ENCODE data around the gene FYB2. TPM values are rescaled to one million over a fixed set of nuclear protein-coding genes. Genes with fewer than 3 reads are reported as not detected.

The FYB2 gene
- total and polyA plus RNA-seq, 7 donors = 1.4 to 2.3 (median 1.8) TPM; not detected in 4

DNA sequence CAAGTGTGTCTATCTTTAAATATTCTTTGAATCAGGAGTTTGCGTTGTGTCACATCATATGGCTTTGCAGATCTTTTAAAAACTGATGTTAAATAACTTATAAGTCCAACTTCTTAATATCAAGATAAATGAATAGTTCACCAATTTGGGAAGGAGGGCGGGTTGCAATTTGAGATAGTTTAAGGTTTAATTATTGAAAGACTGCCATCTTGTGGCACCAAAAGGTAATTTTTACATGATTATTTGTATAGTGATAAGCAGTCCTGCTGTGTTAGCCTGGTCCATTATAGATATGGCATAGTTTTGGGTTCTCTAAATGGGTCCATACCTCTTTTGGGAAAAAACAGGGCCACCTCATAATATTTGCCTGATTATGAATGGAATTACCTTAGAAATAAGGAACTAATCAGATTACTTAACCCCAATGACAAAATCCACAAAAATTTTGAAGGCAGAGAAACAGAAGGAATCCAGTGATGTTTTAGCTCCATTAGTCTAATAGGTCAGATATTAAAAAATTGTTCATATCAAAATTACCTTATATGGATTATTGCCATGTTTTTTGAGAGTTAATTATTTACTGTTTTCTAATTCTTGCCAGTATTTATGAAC is 109.8 kb downstream of the FYB2 start:
- TF ChIP-seq POLR2AphosphoS5 (IDR thresholded peaks at IDR 0.05) = no peak
- TF ChIP-seq, protein P1, sequence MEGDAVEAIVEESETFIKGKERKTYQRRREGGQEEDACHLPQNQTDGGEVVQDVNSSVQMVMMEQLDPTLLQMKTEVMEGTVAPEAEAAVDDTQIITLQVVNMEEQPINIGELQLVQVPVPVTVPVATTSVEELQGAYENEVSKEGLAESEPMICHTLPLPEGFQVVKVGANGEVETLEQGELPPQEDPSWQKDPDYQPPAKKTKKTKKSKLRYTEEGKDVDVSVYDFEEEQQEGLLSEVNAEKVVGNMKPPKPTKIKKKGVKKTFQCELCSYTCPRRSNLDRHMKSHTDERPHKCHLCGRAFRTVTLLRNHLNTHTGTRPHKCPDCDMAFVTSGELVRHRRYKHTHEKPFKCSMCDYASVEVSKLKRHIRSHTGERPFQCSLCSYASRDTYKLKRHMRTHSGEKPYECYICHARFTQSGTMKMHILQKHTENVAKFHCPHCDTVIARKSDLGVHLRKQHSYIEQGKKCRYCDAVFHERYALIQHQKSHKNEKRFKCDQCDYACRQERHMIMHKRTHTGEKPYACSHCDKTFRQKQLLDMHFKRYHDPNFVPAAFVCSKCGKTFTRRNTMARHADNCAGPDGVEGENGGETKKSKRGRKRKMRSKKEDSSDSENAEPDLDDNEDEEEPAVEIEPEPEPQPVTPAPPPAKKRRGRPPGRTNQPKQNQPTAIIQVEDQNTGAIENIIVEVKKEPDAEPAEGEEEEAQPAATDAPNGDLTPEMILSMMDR (IDR thresholded peaks at IDR 0.05) = peak; percentile 11 to 65 (median 42)
- H3K4me3 ChIP-seq = no peak overlapping the region
- H3K36me3 ChIP-seq = peaks cover 0 to 38% (median 1%) of the 10 kb centered on the region in 4 donors
- no peak for DNase-seq
- no peak overlapping the region for H3K27ac ChIP-seq
- WGBS, 2 donors = 18 to 24% methylated on average over 2 of the region's 2 CpGs
- intact Hi-C loops (cut with DNase I) = loop anchor here (2.0 to 5.0 kb wide), 2 partner anchors 1332 to 1425 kb away; no protein-coding TSS in a partner anchor
- peaks cover 0 to 8% (median 0%) of the 10 kb centered on the region in 4 donors for H3K4me1 ChIP-seq
- H3K9me3 ChIP-seq = no peaks in the 10 kb centered on the region
- no peaks in the 10 kb centered on the region for H3K27me3 ChIP-seq

DNA sequence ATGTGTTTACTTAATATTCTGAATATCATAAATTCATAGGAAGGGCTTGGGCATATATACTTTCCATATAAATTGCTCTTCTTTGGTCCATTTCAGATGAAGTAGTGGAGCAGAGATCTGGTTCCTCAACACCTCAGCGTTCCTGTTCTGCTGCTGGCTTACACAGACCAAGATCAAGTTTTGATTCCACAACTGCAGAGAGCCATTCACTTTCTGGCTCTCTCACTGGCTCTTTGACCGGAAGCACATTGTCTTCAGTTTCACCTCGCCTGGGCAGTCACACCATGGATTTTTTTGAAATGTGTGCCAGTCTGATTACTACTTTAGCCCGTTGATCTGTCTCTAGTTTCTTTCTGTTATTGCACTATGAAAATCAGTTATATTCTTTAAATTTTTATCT is 111.8 kb downstream of the FYB2 start:
- H3K27me3 ChIP-seq = no peaks in the 10 kb centered on the region
- H3K4me3 ChIP-seq = no peak overlapping the region
- intact Hi-C loops (cut with DNase I) = loop anchor here (5.0 kb wide), 1 partner anchor 1330 kb away; no protein-coding TSS in a partner anchor
- 84 to 90% methylated on average over 4 of the region's 4 CpGs for WGBS, 2 donors
- no peak for DNase-seq
- TF ChIP-seq, protein P1 (IDR thresholded peaks at IDR 0.05) = no peak
- TF ChIP-seq EP300 (IDR thresholded peaks at IDR 0.05) (no peak), POLR2A (IDR thresholded peaks at IDR 0.05) (no peak), POLR2AphosphoS5 (IDR thresholded peaks at IDR 0.05) (no peak)
- H3K36me3 ChIP-seq = peaks cover 4 to 50% (median 7%) of the 10 kb centered on the region in 4 donors
- no peak overlapping the region for H3K27ac ChIP-seq
- H3K9me3 ChIP-seq = no peaks in the 10 kb centered on the region
- peaks cover 0 to 8% (median 0%) of the 10 kb centered on the region in 4 donors for H3K4me1 ChIP-seq

DNA sequence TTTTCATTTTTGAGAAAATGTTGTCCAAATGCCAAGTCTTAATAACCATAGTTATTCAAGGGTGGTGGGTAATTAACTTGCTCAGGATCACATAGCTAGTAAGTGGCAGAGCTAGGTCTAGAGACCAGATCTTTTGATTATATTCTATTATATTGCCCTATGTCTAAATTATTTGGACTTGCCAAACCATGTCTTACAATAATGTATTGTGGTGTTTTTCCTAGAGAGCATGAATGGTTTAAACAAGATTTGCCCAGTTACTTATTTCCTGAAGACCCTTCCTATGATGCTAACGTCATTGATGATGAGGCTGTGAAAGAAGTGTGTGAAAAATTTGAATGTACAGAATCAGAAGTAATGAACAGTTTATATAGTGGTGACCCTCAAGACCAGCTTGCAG is 115.5 kb downstream of the FYB2 start:
- Histone ChIP-seq H3K27ac (no peak overlapping the region), H3K36me3 (peaks cover 4 to 51% (median 7%) of the 10 kb centered on the region in 4 donors), H3K4me3 (no peak overlapping the region), H3K27me3 (no peaks in the 10 kb centered on the region), H3K9me3 (peaks cover 0 to 5% (median 0%) of the 10 kb centered on the region in 4 donors), H3K4me1 (no peaks in the 10 kb centered on the region)
- 87 to 88% methylated on average over 1 of the region's 1 CpG for WGBS, 2 donors
- intact Hi-C loops (cut with DNase I) = no loop called here
- no peak for DNase-seq
- TF ChIP-seq POLR2A (IDR thresholded peaks at IDR 0.05) = no peak

DNA sequence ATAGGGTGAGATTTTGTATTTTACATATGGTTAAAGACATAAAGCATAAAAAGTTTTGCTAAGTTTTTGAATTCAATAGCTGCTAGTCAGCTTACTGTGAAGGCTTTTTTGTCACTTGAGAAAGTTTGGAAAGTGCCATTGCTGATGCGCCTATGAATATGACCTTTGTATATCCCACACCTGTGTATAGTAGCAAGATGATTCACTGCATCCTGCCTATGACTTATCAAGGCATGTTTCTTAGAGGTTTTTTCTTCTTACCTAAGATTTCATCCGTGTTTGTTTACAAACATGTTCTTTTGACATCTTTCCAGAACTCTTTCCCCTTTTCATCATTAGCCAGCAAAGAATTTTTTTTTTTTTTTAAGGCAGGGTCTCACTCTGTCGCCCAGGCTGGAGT is 122.5 kb downstream of the FYB2 start:
- intact Hi-C loops (cut with DNase I) = no loop called here
- TF ChIP-seq POLR2A (IDR thresholded peaks at IDR 0.05) (no peak), EP300 (IDR thresholded peaks at IDR 0.05) (no peak), POLR2AphosphoS5 (IDR thresholded peaks at IDR 0.05) (no peak)
- TF ChIP-seq, protein P1 (IDR thresholded peaks at IDR 0.05) = no peak
- 80 to 86% methylated on average over 3 of the region's 3 CpGs for WGBS, 2 donors

DNA sequence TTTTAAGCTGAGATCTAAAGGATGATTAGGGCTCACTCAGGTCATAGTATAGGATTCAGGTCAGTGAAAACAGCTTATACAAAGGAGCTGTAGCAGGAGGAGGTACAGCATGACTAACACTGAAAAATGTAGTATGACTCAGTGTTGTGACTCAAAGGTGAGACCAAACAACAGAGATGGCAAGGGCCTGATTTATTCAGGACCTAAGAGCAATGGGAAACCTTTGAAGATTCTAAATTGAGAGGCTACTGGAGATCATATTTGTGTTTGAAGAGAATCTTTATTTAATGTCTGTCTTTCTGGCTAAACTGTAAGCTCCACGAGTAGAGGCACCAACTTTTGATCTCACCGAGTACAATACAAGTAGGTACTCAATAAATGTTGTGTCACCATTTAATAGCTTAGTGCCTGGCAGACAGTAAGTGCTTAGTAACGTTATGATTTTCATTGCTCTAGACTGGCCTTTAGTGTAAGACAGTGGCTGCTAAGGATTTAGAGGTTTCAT is 130.6 kb downstream of the FYB2 start:
- Histone ChIP-seq H3K9me3 (no peaks in the 10 kb centered on the region), H3K4me3 (no peak overlapping the region), H3K4me1 (peaks cover 0 to 6% (median 2%) of the 10 kb centered on the region in 4 donors), H3K27ac (peak overlapping the region in 2 of 4 donors; percentile 0 to 20), H3K36me3 (no peaks in the 10 kb centered on the region), H3K27me3 (no peaks in the 10 kb centered on the region)
- no peak for DNase-seq
- TF ChIP-seq, protein P1 (IDR thresholded peaks at IDR 0.05) = no peak
- TF ChIP-seq POLR2AphosphoS5 (IDR thresholded peaks at IDR 0.05) = no peak
- TF ChIP-seq EP300 (IDR thresholded peaks at IDR 0.05) = no peak
- TF ChIP-seq POLR2A (IDR thresholded peaks at IDR 0.05) = no peak
- WGBS, 2 donors = 62 to 68% methylated on average over 3 of the region's 3 CpGs
- intact Hi-C loops (cut with DNase I) = no loop called here

More for the DNA sequence above, 122.5 kb downstream of the FYB2 start:
- peaks cover 0 to 16% (median 0%) of the 10 kb centered on the region in 4 donors for H3K36me3 ChIP-seq
- H3K4me1 ChIP-seq = no peaks in the 10 kb centered on the region
- no peak overlapping the region for H3K27ac ChIP-seq
- no peaks in the 10 kb centered on the region for H3K27me3 ChIP-seq
- DNase-seq = no peak
- H3K9me3 ChIP-seq = peaks cover 0 to 5% (median 0%) of the 10 kb centered on the region in 4 donors
- no peak overlapping the region for H3K4me3 ChIP-seq

Data from sigmoid colon (tissue), 7 donors.